Naive B cell (primary cell): ENCODE results near the gene OR2V2. TPM values are rescaled to one million over a fixed set of nuclear protein-coding genes. Genes with fewer than 3 reads are reported as not detected.
"Not testable (repeated sequence)": the region's sequence is repeated elsewhere in the genome, so short reads cannot be mapped to it uniquely, and the experiment has no call there.

Experiments
- ATAC-seq, 2 donors: fragments of 150-1000 bp; cut with Tn5 transposase; 2 replicates each; pipeline ENCODE4 v1.10.0; 2021; ENCODE audit warnings: low read depth in 2 of 2, mild to moderate bottlenecking in 2 of 2, moderate library complexity in 2 of 2
- DNase-seq: peaks from one replicate; pipeline ENCODE4 v3.0.0; 2022
- H3K27ac Mint-ChIP-seq, 6 donors: one replicate each; pipeline ENCODE4 v1.8.0; 2020 to 2022; ENCODE audit warnings: mild to moderate bottlenecking in 6 of 6, mixed read lengths in 6 of 6, moderate library complexity in 5 of 6, inconsistent platforms in 2 of 6
- H3K27me3 Mint-ChIP-seq, 3 donors: one replicate each; pipeline ENCODE4 v1.8.0; 2021 to 2022; ENCODE audit warnings: mixed read lengths in 3 of 3, mild to moderate bottlenecking in 1 of 3
- H3K36me3 Mint-ChIP-seq, 2 donors: one replicate each; pipeline ENCODE4 v1.8.0; 2020 to 2022; ENCODE audit warnings: mixed read lengths in 2 of 2, inconsistent platforms in 1 of 2, mild to moderate bottlenecking in 1 of 2
- H3K4me1 Mint-ChIP-seq, 3 donors: one replicate each; pipeline ENCODE4 v1.8.0; 2020 to 2022; ENCODE audit warnings: mixed read lengths in 3 of 3, inconsistent platforms in 1 of 3, mild to moderate bottlenecking in 1 of 3, moderate library complexity in 1 of 3
- H3K4me3 Mint-ChIP-seq, 8 donors: one replicate each; pipeline ENCODE4 v1.8.0; 2020 to 2022; ENCODE audit warnings: mild to moderate bottlenecking in 8 of 8, mixed read lengths in 8 of 8, moderate library complexity in 8 of 8, inconsistent platforms in 2 of 8
- H3K9me3 Mint-ChIP-seq, 7 donors: one replicate each; pipeline ENCODE4 v1.8.0; 2020 to 2022; ENCODE audit warnings: mixed read lengths in 7 of 7, mild to moderate bottlenecking in 5 of 7, inconsistent platforms in 2 of 7, moderate library complexity in 1 of 7
- polyA plus RNA-seq, 6 donors: library from polyadenylated mRNA; unstranded; fragments of 300-500 nt; fragmentation: Illumina TruSeq; gene quantifications; one replicate each; pipeline ENCODE4 v1.2.3, GENCODE V29; 2021; ENCODE audit warnings: low read depth in 6 of 6

OR2V2 gene
- polyA plus RNA-seq, 6 donors from 2014 or later, result not detected

- no peak for ATAC-seq
Measured at GRCh38 chr5:181121675-181122561, 25.5 kb upstream of the OR2V2 start.

GRCh38 chr5:181124526-181124925, 22.9 kb upstream of the OR2V2 start:
- peak overlapping the region in 1 of 8 donors; percentile 18 for H3K4me3 Mint-ChIP-seq
- H3K4me1 Mint-ChIP-seq, result peaks cover 0 to 6% (median under 1%) of the 10 kb centered on the region in 3 donors
- peaks cover 58 to 84% (median 81%) of the 10 kb centered on the region in 3 donors for H3K27me3 Mint-ChIP-seq
- H3K27ac Mint-ChIP-seq, result peak overlapping the region in 2 of 6 donors; percentile 17 to 94
- no peaks in the 10 kb centered on the region for H3K36me3 Mint-ChIP-seq
- ATAC-seq (no peak), DNase-seq (no peak)
- H3K9me3 Mint-ChIP-seq, result peaks cover 0 to 4% (median 0%) of the 10 kb centered on the region in 7 donors

More at GRCh38 chr5:181121675-181122561, 25.5 kb upstream of the OR2V2 start:
- Mint-ChIP-seq H3K4me3 (no peak overlapping the region), H3K4me1 (no peaks in the 10 kb centered on the region), H3K36me3 (peaks cover 3 to 6% of the 10 kb centered on the region in 2 donors), H3K27ac (no peak overlapping the region), H3K27me3 (peaks cover 69 to 89% (median 84%) of the 10 kb centered on the region in 3 donors), H3K9me3 (peaks cover 0 to 4% (median 0%) of the 10 kb centered on the region in 7 donors)
- DNase-seq, result no peak

GRCh38 chr5:181126841-181127240, 20.5 kb upstream of the OR2V2 start:
- Mint-ChIP-seq H3K9me3 (peaks cover 0 to 4% (median 0%) of the 10 kb centered on the region in 7 donors), H3K36me3 (no peaks in the 10 kb centered on the region), H3K4me3 (no peak overlapping the region), H3K27me3 (peaks cover 46 to 79% (median 75%) of the 10 kb centered on the region in 3 donors), H3K4me1 (peaks cover 0 to 6% (median 3%) of the 10 kb centered on the region in 3 donors), H3K27ac (no peak overlapping the region)
- ATAC-seq (no peak), DNase-seq (no peak)

- no peaks in the 10 kb centered on the region for H3K36me3 Mint-ChIP-seq
- H3K4me3 Mint-ChIP-seq, result no peak overlapping the region
- H3K27me3 Mint-ChIP-seq, result peaks cover 45 to 74% (median 72%) of the 10 kb centered on the region in 3 donors
- H3K27ac Mint-ChIP-seq, result no peak overlapping the region
- H3K9me3 Mint-ChIP-seq, result peaks cover 0 to 4% (median 0%) of the 10 kb centered on the region in 7 donors
- no peak for ATAC-seq
- DNase-seq, result no peak
- H3K4me1 Mint-ChIP-seq, result peaks cover 0 to 6% (median 3%) of the 10 kb centered on the region in 3 donors
Measured at GRCh38 chr5:181127456-181127855, 19.9 kb upstream of the OR2V2 start.

DNA sequence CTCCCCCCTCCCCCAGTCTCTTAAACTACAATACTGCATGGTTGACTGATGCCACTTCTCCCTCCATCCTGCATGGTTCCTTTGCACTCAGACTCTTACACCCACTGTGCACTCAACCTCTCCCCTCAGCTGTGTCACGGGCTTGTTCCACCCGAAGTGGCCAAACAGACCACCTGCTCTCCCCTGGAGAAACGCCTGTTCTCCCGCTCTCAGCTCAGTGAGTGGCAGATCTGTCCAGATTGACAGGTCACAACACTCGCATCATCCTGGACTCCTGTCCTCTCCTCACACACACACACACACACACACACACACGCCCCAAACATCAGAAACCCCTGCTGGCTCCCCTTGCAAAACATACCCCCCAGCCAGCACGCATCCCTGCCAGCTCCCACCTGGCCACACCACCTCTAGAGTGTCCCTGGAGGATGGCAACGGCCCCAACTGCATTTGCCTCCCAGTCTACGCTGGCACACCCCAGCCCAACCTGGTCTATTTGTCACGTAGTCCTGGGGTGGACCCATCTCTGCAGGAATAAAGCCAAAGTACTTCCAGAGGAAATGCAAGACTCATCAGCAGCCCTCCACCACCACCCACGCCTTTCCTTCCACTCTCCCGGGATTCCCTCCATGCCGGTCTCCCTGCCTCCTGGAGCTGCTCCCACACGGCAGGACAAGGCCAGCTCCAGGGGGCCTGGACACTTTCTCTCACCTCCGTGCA, 19.3 kb upstream of the OR2V2 start:
- H3K9me3 Mint-ChIP-seq, result peaks cover 0 to 6% (median 0%) of the 10 kb centered on the region in 7 donors
- H3K27ac Mint-ChIP-seq, result no peak overlapping the region
- no peaks in the 10 kb centered on the region for H3K36me3 Mint-ChIP-seq
- DNase-seq (no peak), ATAC-seq (no peak)
- no peak overlapping the region for H3K4me3 Mint-ChIP-seq
- peaks cover 45 to 73% (median 71%) of the 10 kb centered on the region in 3 donors for H3K27me3 Mint-ChIP-seq
- H3K4me1 Mint-ChIP-seq, result peaks cover 0 to 6% (median 3%) of the 10 kb centered on the region in 3 donors

GRCh38 chr5:181129601-181130000, 17.8 kb upstream of the OR2V2 start:
- Mint-ChIP-seq H3K27ac (peak overlapping the region in 1 of 6 donors; percentile 21), H3K36me3 (no peaks in the 10 kb centered on the region), H3K27me3 (peaks cover 47 to 74% (median 72%) of the 10 kb centered on the region in 3 donors), H3K9me3 (peaks cover 0 to 3% (median 0%) of the 10 kb centered on the region in 7 donors), H3K4me3 (no peak overlapping the region), H3K4me1 (peaks cover 0 to 6% (median 3%) of the 10 kb centered on the region in 3 donors)
- DNase-seq (no peak), ATAC-seq (no peak)

GRCh38 chr5:181130081-181130480, 17.3 kb upstream of the OR2V2 start:
- not testable (repeated sequence) for H3K4me3 Mint-ChIP-seq, H3K36me3 Mint-ChIP-seq, H3K27ac Mint-ChIP-seq, H3K9me3 Mint-ChIP-seq, DNase-seq, H3K4me1 Mint-ChIP-seq, ATAC-seq
- H3K27me3 Mint-ChIP-seq, result peaks cover 50 to 72% (median 71%) of the 10 kb centered on the region in 3 donors

DNA sequence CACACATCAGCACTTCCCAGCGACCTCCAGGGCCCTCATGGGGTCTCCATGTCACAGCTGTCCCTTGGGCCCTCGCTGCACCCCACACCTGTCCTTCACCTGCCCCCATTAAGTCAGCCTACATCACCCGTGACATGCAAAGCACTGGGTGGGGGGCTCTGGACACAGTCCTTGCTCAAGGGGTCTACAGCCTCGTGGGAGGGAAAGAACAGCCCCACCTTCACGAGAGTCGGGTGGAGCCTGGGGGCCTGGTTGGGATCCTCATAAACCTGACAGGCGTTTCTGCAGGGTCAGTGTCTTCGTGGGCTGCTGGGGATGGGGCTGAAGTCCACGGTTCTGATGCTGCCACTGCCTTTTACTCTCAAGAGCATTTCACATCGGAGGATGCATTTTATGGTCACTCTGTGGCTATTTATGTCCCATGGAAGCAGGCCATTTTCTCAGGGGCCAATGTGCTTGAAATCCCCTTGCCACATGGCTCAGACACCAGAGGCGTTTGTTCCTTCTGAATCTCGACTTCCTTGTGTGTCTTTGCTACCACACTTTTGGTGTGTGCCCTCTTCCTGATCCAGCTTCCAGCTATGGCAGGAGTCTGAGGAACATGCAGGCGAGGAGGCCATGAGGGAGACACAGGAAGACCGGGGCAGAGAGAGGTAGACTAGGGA, 16.4 kb upstream of the OR2V2 start, which contains the start of gene OR2V1:
TSS of gene OR2V1 (minus strand) at position 338 of the 665 bp plus-strand sequence. CDS start 5,865 bp downstream, outside the sequence.
- peaks cover 0 to 9% of the 10 kb centered on the region in 2 donors for H3K36me3 Mint-ChIP-seq
- no peak within 1 kb of the TSS for H3K27ac Mint-ChIP-seq
- peaks cover 55 to 71% (median 69%) of the 10 kb centered on the region in 3 donors for H3K27me3 Mint-ChIP-seq
- no peak for ATAC-seq
- peaks cover 0 to 10% (median 4%) of the 10 kb centered on the region in 7 donors for H3K9me3 Mint-ChIP-seq
- H3K4me3 Mint-ChIP-seq, result no peak within 1 kb of the TSS
- H3K4me1 Mint-ChIP-seq, result peaks cover 0 to 6% (median 3%) of the 10 kb centered on the region in 3 donors
- no peak for DNase-seq

- H3K27ac Mint-ChIP-seq, result no peak overlapping the region
- ATAC-seq, result no peak
- no peak for DNase-seq
- peaks cover 0 to 9% of the 10 kb centered on the region in 2 donors for H3K36me3 Mint-ChIP-seq
- peaks cover 0 to 11% (median 4%) of the 10 kb centered on the region in 7 donors for H3K9me3 Mint-ChIP-seq
- no peak overlapping the region for H3K4me3 Mint-ChIP-seq
- peaks cover 0 to 6% (median 3%) of the 10 kb centered on the region in 3 donors for H3K4me1 Mint-ChIP-seq
- peaks cover 49 to 66% (median 64%) of the 10 kb centered on the region in 3 donors for H3K27me3 Mint-ChIP-seq
Measured at GRCh38 chr5:181131514-181131913, 15.9 kb upstream of the OR2V2 start.

DNA sequence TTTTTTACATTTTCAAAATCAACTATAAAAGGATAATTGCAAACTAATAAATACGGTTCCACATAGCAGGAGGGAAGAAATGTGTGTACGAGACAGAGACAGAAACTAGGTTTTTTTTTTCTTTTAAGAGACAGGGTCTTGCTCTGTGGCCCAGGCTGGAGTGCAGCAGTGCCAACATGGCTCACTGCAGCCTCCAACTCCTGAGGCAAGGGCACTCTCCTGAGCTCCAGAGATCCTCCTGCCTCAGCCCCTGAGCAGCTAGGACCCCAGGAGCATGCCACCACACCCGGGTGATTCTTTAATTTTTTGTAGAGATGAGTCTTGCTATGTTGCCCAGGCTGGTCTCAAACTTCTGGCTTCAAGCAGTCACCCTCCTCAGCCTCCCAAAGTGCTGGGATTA, 14.3 kb upstream of the OR2V2 start:
- Mint-ChIP-seq H3K9me3 (peaks cover 0 to 24% (median 12%) of the 10 kb centered on the region in 7 donors), H3K4me3 (no peak overlapping the region), H3K27ac (no peak overlapping the region), H3K36me3 (peaks cover 0 to 16% of the 10 kb centered on the region in 2 donors), H3K4me1 (peaks cover 0 to 3% (median 2%) of the 10 kb centered on the region in 3 donors), H3K27me3 (peaks cover 42 to 61% (median 59%) of the 10 kb centered on the region in 3 donors)
- ATAC-seq, result no peak
- no peak for DNase-seq

DNA sequence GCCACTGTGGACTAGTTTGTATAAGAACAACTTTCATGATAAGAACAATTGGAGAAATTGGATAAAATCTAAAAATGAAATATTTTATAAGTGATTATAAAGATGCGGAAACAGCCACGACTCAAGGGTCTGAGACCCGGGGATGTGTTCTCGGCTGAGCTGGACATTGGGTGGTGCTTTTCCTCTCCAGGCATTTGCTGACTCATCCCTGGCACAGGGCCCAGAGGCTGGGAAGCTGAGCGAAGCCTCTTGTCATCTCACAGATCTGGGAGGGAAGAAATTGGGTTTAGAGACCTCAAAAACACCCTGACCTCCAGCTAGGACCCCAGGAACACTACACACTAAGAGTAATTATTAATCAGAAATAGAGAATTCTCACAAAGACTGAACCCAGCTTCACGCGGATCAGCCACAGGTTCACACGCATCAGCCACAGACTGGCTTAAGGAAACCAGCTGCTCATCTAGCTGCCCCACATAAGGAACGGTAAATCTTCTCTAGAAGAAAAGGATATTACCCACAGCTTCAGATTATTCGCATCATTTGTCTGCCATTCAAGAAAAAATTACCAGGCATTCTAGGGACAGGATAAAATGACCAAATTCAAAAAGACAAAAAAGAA, 13.7 kb upstream of the OR2V2 start:
- no peak overlapping the region for H3K4me3 Mint-ChIP-seq
- H3K9me3 Mint-ChIP-seq, result peaks cover 3 to 28% (median 16%) of the 10 kb centered on the region in 7 donors
- ATAC-seq, result no peak
- no peak for DNase-seq
- H3K27ac Mint-ChIP-seq, result no peak overlapping the region
- peaks cover 0 to 3% (median 0%) of the 10 kb centered on the region in 3 donors for H3K4me1 Mint-ChIP-seq
- H3K27me3 Mint-ChIP-seq, result peaks cover 40 to 54% (median 53%) of the 10 kb centered on the region in 3 donors
- peaks cover 0 to 16% of the 10 kb centered on the region in 2 donors for H3K36me3 Mint-ChIP-seq

DNA sequence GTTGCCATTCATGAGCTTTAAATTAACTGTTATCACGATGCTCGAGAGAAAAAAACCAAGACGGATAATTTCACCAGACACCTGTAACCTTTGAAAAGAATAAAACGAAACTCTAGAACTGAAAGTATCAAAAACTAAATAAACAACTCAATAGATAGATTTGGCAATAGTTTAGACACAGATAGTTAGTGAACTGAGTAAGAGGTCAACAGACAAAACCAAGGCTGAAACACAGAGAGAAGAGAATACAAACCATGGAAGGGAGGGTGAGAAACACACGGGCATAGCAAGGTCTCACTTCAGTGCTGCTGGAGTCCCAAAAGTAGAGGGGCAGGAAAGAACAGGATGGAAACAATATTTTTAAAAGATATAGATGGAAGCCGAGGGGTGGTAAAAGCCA, 13.1 kb upstream of the OR2V2 start:
- H3K4me1 Mint-ChIP-seq, result peaks cover 0 to 3% (median 0%) of the 10 kb centered on the region in 3 donors
- peak overlapping the region in 1 of 8 donors; percentile 18 for H3K4me3 Mint-ChIP-seq
- H3K27me3 Mint-ChIP-seq, result peaks cover 38 to 50% (median 48%) of the 10 kb centered on the region in 3 donors
- no peak overlapping the region for H3K27ac Mint-ChIP-seq
- peaks cover 6 to 32% (median 17%) of the 10 kb centered on the region in 7 donors for H3K9me3 Mint-ChIP-seq
- ATAC-seq, result no peak
- peaks cover 0 to 16% of the 10 kb centered on the region in 2 donors for H3K36me3 Mint-ChIP-seq
- no peak for DNase-seq
